Subcutaneous adipose tissue (tissue), 4 donors: ENCODE measurements around the gene REV1. TPM values are rescaled to one million over a fixed set of nuclear protein-coding genes. Genes with fewer than 3 reads are reported as not detected.

ENCODE experiments used
- CTCF ChIP-seq: fragments of 450-650 bp; IDR thresholded peaks from one replicate; pipeline ENCODE4 v1.5.1; 2016; ENCODE audit warnings: low read depth, mild to moderate bottlenecking, control low read depth, antibody characterized with exemption, moderate library complexity
- total RNA-seq, 4 donors: library from RNA; depleted of rRNA; stranded (reverse); fragments of >200 nt; gene quantifications; one replicate each; pipeline ENCODE4 v1.1.0, GENCODE V29; 2016

Gene REV1
- total RNA-seq, 4 donors from 2014 or later, result 39.4 to 65.9 (median 52.8) TPM

- no peak for TF ChIP-seq CTCF
These were observed 17.2 kb downstream of the REV1 start for GRCh38 chr2:99472600-99472960.

GRCh38 chr2:99471654-99472599, 17.9 kb downstream of the REV1 start:
- TF ChIP-seq CTCF, result no peak

DNA sequence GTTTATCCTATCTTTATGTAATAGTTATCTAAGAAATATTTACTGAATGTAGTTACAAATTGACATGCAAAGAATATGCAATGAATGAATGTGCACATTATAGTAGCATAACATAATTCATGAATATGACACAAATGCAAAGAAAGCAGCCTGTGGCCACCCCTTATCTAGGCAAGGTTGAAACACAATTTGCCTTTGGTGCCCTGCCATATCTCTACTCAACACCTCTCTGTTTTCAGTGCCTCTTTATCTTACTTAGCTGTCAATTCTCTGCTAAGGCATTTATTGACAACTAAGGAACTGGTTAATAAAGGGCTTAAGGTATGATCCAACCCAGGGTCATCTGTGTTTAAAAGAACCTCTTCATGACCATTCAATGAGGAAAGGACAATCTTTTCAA, 18.9 kb downstream of the REV1 start:
- no peak for TF ChIP-seq CTCF

DNA sequence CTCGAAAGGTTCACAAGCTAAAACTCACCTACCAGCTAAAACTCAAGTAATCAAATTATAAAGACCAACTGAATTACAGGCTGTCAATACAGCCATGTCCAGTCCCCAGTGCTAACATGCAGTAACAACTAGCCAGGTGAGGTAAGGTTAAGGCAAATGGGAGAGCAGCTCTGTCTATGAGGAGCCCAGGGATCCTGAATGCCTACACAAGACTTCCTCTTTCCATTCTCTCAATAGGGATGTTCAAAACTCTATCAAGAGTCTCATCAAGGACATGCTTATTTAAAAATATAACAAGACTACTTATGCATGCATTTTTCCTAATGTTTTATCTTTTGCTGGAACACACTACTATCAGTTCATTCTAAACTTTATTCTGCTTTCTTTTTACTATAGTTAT, 20.4 kb downstream of the REV1 start:
- TF ChIP-seq CTCF, result no peak

DNA sequence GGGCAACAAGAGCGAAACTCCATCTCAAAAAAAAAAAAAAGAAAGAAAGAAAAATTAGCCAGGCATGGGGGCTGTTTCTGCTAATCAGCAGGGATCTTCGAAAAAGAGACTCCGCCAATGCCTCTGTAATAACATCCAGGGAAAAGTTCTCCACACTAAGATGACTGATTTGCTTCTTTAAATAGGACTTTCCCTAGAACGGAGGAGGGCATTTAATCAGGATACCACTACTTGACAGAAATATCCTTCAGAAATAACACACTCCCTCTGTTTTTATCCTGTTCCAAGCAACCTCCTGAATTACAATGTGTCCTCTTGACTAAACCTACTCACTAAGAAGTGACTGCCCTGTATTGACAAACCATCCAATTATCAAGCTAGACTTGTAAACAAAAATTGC, 21.7 kb downstream of the REV1 start:
- TF ChIP-seq CTCF, result no peak

GRCh38 chr2:99467390-99467789, 22.4 kb downstream of the REV1 start:
- no peak for TF ChIP-seq CTCF

- no peak for TF ChIP-seq CTCF
These were observed 27.9 kb downstream of the REV1 start for GRCh38 chr2:99461828-99462483.
